ENCODE measurements around the gene SNUPN. TPM values are rescaled to one million over a fixed set of nuclear protein-coding genes. Genes with fewer than 3 reads are reported as not detected.

The SNUPN gene
- total RNA-seq, 1 experiment from 2014 or later, result 28.9 TPM

DNA sequence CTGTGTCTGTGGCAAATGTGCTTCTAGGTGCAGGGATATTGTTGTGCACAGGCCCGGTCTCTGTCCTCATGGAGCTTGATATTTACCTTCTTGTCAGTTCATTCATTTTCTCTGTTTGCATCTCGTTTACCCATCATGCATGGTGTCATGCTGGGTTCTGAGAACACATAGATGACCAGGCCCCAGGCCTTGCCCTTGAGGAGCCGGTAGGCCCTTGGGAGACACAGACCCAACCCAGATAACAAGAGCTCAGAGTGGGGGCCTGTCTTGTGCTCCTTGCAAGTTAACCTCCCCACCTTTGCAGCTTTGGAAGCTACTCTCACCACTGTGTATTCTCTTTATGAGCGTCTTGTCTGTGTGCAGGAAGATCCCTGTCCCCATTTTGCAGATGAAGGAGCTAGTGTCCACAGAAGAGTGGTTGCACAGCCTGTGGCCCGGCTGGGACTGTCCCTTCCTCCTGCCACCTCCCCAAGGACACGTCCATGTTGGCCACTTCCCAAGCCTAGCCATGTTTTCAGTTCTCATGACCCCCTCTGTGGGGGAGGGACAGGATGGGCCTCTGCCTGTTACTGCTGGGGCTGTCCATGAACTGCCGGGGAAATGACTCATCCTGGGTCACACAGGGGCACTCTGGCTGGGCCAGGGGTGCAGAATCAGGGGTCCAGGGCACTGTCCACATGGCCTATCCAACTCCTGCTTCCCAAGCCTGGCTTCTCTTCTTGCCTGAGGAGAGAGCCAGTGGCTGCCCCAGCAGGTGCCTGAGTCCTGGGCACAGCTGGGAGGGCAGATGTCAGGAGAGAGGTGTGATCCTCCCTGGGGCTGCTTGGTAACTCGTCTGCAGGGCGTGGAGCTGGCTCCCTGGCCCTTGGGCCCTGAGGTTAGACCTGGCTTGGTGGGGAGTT is 25.6 kb upstream of the SNUPN start:
- intact Hi-C loops (cut with micrococcal nuclease), result no loop called here
- ChIA-PET CTCF (interaction anchor here (0.7 to 3.5 kb wide), 5 partner anchors 10 to 197 kb away, joined by 3 to 9 read pairs (median 7); no protein-coding TSS in a partner anchor), POLR2A (interaction anchor here (0.5 to 8.2 kb wide), 6 partner anchors 9 to 165 kb away, joined by 3 to 120 read pairs (median 8); partner anchors contain the start of genes IMP3 and SNUPN)
- peak overlapping the region; percentile 87 for H3K4me3 Mint-ChIP-seq (ENCODE audit: unreplicated experiment)
- H3K4me1 Mint-ChIP-seq (ENCODE audit: insufficient read depth, unreplicated experiment), result peaks cover 75% of the 10 kb centered on the region
- TF ChIP-seq, protein P1, sequence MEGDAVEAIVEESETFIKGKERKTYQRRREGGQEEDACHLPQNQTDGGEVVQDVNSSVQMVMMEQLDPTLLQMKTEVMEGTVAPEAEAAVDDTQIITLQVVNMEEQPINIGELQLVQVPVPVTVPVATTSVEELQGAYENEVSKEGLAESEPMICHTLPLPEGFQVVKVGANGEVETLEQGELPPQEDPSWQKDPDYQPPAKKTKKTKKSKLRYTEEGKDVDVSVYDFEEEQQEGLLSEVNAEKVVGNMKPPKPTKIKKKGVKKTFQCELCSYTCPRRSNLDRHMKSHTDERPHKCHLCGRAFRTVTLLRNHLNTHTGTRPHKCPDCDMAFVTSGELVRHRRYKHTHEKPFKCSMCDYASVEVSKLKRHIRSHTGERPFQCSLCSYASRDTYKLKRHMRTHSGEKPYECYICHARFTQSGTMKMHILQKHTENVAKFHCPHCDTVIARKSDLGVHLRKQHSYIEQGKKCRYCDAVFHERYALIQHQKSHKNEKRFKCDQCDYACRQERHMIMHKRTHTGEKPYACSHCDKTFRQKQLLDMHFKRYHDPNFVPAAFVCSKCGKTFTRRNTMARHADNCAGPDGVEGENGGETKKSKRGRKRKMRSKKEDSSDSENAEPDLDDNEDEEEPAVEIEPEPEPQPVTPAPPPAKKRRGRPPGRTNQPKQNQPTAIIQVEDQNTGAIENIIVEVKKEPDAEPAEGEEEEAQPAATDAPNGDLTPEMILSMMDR (IDR thresholded peaks at IDR 0.05; ENCODE audit: unreplicated experiment), result no peak
- peak overlapping the region; percentile 16 for H3K27ac Mint-ChIP-seq (ENCODE audit: low read depth, unreplicated experiment)
- DNase-seq (ENCODE audit: unreplicated experiment), result peak; percentile 46
- no peaks in the 10 kb centered on the region for H3K9me3 Mint-ChIP-seq (ENCODE audit: unreplicated experiment)
- no peaks in the 10 kb centered on the region for H3K27me3 Mint-ChIP-seq (ENCODE audit: insufficient read depth, unreplicated experiment)
- no TSS peak for BruUV-seq (replicated peaks)
- H3K36me3 Mint-ChIP-seq (ENCODE audit: insufficient read depth, unreplicated experiment), result peaks cover 39% of the 10 kb centered on the region

GRCh38 chr15:75649848-75650247 is 24.3 kb upstream of the SNUPN start:
- peak overlapping the region; percentile 87 for H3K4me3 Mint-ChIP-seq (ENCODE audit: unreplicated experiment)
- DNase-seq (ENCODE audit: unreplicated experiment), result no peak
- H3K9me3 Mint-ChIP-seq (ENCODE audit: unreplicated experiment), result no peaks in the 10 kb centered on the region
- peak overlapping the region; percentile 54 for H3K27ac Mint-ChIP-seq (ENCODE audit: low read depth, unreplicated experiment)
- intact Hi-C loops (cut with micrococcal nuclease), result loop anchor here (2.0 to 10.0 kb wide), 2 partner anchors 33 to 75 kb away; partner anchors contain the start of gene PTPN9
- CTCF ChIA-PET, result interaction anchor here (1.9 to 3.5 kb wide), 2 partner anchors 14 to 35 kb away, joined by 7 to 9 read pairs; no protein-coding TSS in a partner anchor
- H3K4me1 Mint-ChIP-seq (ENCODE audit: insufficient read depth, unreplicated experiment), result peaks cover 62% of the 10 kb centered on the region
- TF ChIP-seq, protein P1 (IDR thresholded peaks at IDR 0.05; ENCODE audit: unreplicated experiment), result no peak
- H3K36me3 Mint-ChIP-seq (ENCODE audit: insufficient read depth, unreplicated experiment), result peaks cover 33% of the 10 kb centered on the region
- H3K27me3 Mint-ChIP-seq (ENCODE audit: insufficient read depth, unreplicated experiment), result no peaks in the 10 kb centered on the region
- POLR2A ChIA-PET, result interaction anchor here (0.9 to 8.2 kb wide), 5 partner anchors 10 to 71 kb away, joined by 3 to 120 read pairs (median 9); partner anchors contain the start of genes IMP3 and PTPN9
- BruUV-seq (replicated peaks), result no TSS peak

DNA sequence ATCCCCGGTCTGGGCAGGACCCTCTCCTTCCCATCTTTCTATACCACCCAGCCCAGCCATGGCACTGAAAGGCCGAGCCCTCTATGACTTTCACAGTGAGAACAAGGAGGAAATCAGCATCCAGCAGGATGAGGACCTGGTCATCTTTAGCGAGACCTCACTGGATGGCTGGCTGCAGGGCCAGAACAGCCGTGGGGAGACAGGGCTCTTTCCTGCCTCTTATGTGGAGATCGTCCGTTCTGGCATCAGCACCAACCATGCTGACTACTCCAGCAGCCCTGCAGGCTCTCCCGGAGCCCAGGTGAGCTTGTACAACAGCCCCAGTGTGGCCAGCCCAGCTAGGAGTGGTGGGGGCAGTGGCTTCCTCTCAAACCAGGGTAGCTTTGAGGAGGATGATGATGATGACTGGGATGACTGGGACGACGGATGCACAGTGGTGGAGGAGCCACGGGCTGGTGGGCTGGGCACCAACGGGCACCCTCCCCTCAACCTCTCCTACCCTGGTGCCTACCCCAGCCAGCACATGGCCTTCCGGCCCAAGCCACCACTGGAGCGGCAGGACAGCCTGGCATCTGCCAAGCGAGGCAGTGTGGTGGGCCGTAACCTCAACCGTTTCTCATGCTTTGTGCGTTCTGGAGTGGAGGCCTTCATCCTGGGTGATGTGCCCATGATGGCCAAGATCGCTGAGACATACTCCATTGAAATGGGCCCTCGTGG is 23.7 kb upstream of the SNUPN start:
- ChIA-PET POLR2A (interaction anchor here (0.9 to 8.2 kb wide), 7 partner anchors 9 to 280 kb away, joined by 3 to 120 read pairs (median 20); partner anchors contain the start of genes IMP3, MAN2C1 and PTPN9), CTCF (interaction anchor here (0.6 to 3.5 kb wide), 3 partner anchors 14 to 499 kb away, joined by 3 to 9 read pairs (median 7); no protein-coding TSS in a partner anchor)
- Mint-ChIP-seq H3K4me3 (ENCODE audit: unreplicated experiment) (peak overlapping the region; percentile 87), H3K36me3 (ENCODE audit: insufficient read depth, unreplicated experiment) (peaks cover 33% of the 10 kb centered on the region), H3K27me3 (ENCODE audit: insufficient read depth, unreplicated experiment) (no peaks in the 10 kb centered on the region), H3K4me1 (ENCODE audit: insufficient read depth, unreplicated experiment) (peaks cover 58% of the 10 kb centered on the region), H3K9me3 (ENCODE audit: unreplicated experiment) (no peaks in the 10 kb centered on the region), H3K27ac (ENCODE audit: low read depth, unreplicated experiment) (peak overlapping the region; percentile 54)
- BruUV-seq (replicated peaks), result no TSS peak
- TF ChIP-seq, protein P1 (IDR thresholded peaks at IDR 0.05; ENCODE audit: unreplicated experiment), result no peak
- DNase-seq (ENCODE audit: unreplicated experiment), result no peak
- intact Hi-C loops (cut with micrococcal nuclease), result loop anchor here (2.0 to 10.0 kb wide), 2 partner anchors 34 to 74 kb away; partner anchors contain the start of gene PTPN9

All from MCF 10A (cell line).